Chondrocyte (in vitro differentiated cells): ENCODE data around the gene RIMBP2. TPM values are rescaled to one million over a fixed set of nuclear protein-coding genes. Genes with fewer than 3 reads are reported as not detected.

ENCODE experiments used
- DNase-seq: peaks from one replicate; pipeline ENCODE4 v3.0.0; 2021; ENCODE audit warnings: mixed read lengths, low spot score
- H3K27ac Mint-ChIP-seq: one replicate; pipeline ENCODE4 v1.8.0; 2021; ENCODE audit warnings: mild to moderate bottlenecking, moderate library complexity, mixed read lengths; ENCODE audit not compliant: unreplicated experiment
- H3K27me3 Mint-ChIP-seq: 2 replicates; pipeline ENCODE4 v1.8.0; 2021; ENCODE audit warnings: low read depth, mixed read lengths
- H3K36me3 Mint-ChIP-seq: 2 replicates; pipeline ENCODE4 v1.8.0; 2021; ENCODE audit warnings: low read depth, mixed read lengths
- H3K4me1 Mint-ChIP-seq: 2 replicates; pipeline ENCODE4 v1.8.0; 2021; ENCODE audit warnings: low read depth, mild to moderate bottlenecking, mixed read lengths
- H3K4me3 Mint-ChIP-seq: one replicate; pipeline ENCODE4 v1.8.0; 2021; ENCODE audit warnings: mild to moderate bottlenecking, moderate library complexity, mixed read lengths; ENCODE audit not compliant: unreplicated experiment
- H3K9me3 Mint-ChIP-seq: 2 replicates; pipeline ENCODE4 v1.8.0; 2021; ENCODE audit warnings: low read depth, mixed read lengths
- total RNA-seq: library from RNA; stranded (reverse); gene quantifications from 3 replicates; pipeline ENCODE4 v1.2.1, GENCODE V29; 2021
- TF ChIP-seq, protein P1 (sequence below): fragments of 200-600 bp; sonication (generic); IDR thresholded peaks from 2 replicates; pipeline ENCODE4 v1.5.0; 2021; ENCODE audit warnings: antibody characterized with exemption, mild to moderate bottlenecking, moderate library complexity

Gene RIMBP2
- total RNA-seq, 1 donor from 2014 or later = 0.30 TPM

- Mint-ChIP-seq H3K4me1 (no peaks in the 10 kb centered on the region), H3K9me3 (peaks cover 28% of the 10 kb centered on the region), H3K27ac (no peak overlapping the region), H3K36me3 (no peaks in the 10 kb centered on the region), H3K27me3 (no peaks in the 10 kb centered on the region), H3K4me3 (no peak overlapping the region)
- TF ChIP-seq, protein P1, sequence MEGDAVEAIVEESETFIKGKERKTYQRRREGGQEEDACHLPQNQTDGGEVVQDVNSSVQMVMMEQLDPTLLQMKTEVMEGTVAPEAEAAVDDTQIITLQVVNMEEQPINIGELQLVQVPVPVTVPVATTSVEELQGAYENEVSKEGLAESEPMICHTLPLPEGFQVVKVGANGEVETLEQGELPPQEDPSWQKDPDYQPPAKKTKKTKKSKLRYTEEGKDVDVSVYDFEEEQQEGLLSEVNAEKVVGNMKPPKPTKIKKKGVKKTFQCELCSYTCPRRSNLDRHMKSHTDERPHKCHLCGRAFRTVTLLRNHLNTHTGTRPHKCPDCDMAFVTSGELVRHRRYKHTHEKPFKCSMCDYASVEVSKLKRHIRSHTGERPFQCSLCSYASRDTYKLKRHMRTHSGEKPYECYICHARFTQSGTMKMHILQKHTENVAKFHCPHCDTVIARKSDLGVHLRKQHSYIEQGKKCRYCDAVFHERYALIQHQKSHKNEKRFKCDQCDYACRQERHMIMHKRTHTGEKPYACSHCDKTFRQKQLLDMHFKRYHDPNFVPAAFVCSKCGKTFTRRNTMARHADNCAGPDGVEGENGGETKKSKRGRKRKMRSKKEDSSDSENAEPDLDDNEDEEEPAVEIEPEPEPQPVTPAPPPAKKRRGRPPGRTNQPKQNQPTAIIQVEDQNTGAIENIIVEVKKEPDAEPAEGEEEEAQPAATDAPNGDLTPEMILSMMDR = no peak
- DNase-seq = peak; percentile 90
Measured at GRCh38 chr12:130436741-130437501, 279.2 kb downstream of the RIMBP2 start.

DNA sequence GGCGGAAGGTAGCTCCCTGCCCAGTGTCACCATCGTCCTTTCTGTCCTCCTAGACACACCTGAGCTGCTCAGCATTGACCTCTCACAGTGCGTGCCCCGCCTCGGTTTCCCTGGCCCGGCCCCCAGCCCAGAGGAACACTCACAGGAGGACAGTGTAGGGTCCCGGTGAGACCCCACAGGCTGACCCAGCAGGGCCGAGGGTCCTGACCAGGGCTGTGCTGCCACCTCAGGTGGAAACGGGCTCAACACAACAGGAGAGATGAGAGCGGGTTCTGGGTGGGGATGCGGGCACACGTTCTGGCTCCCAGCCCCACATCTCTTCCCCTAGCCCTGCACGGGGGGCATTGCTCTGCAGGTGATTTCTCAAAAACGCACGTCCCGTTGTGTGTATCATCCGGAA lies 280.3 kb downstream of the RIMBP2 start:
- no peaks in the 10 kb centered on the region for H3K36me3 Mint-ChIP-seq
- no peak overlapping the region for H3K4me3 Mint-ChIP-seq
- no peaks in the 10 kb centered on the region for H3K27me3 Mint-ChIP-seq
- DNase-seq = peak; percentile 74
- no peaks in the 10 kb centered on the region for H3K4me1 Mint-ChIP-seq
- H3K27ac Mint-ChIP-seq = no peak overlapping the region
- H3K9me3 Mint-ChIP-seq = peaks cover 28% of the 10 kb centered on the region
- TF ChIP-seq, protein P1 = no peak

DNA sequence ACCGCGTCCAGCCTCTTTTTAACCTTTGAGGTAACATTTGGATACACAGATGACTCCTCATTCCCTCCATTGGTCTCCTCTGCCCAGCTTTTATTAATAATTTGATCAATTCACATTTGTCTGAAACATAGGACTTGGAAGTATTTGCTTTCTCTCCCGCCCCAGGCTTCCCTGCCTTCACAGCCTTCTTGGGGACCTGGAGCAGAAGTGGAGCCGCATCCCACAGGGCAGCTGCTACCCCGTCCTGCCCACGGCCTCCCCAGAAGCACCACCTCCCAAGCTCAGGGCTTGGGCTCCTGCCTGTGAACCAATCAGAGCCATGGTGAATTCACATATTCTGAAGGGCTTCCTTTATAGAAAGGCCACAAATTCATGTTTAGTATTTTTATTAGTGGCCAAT lies 280.8 kb downstream of the RIMBP2 start:
- H3K9me3 Mint-ChIP-seq = peaks cover 23% of the 10 kb centered on the region
- H3K27ac Mint-ChIP-seq = no peak overlapping the region
- DNase-seq = peak; percentile 40
- H3K36me3 Mint-ChIP-seq = no peaks in the 10 kb centered on the region
- TF ChIP-seq, protein P1 = no peak
- no peaks in the 10 kb centered on the region for H3K4me1 Mint-ChIP-seq
- H3K27me3 Mint-ChIP-seq = no peaks in the 10 kb centered on the region
- no peak overlapping the region for H3K4me3 Mint-ChIP-seq

DNA sequence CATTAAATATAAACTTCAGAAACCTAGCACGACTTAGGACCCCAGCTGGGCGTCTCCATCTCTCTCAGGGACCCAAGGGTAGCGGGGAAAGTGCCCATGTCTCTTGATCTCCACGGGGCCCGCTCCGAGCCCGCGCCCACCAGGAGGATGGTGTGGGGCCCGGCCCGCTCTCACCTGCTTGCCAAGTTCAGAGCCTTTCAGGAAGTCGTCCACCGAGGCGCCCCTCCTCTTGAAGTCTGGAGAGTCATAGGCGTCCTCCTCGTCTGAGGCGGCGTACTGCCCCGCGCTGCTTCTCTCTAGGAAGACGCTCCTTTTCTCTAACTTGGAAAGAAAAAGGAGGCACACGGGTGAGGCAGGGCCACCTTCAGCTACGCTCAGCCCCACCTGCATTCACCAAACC lies 281.5 kb downstream of the RIMBP2 start:
- H3K4me3 Mint-ChIP-seq = no peak overlapping the region
- peak; percentile 83 for DNase-seq
- no peaks in the 10 kb centered on the region for H3K27me3 Mint-ChIP-seq
- TF ChIP-seq, protein P1 = no peak
- no peaks in the 10 kb centered on the region for H3K36me3 Mint-ChIP-seq
- H3K27ac Mint-ChIP-seq = no peak overlapping the region
- peaks cover 21% of the 10 kb centered on the region for H3K9me3 Mint-ChIP-seq
- no peaks in the 10 kb centered on the region for H3K4me1 Mint-ChIP-seq

GRCh38 chr12:130433834-130434233 lies 282.3 kb downstream of the RIMBP2 start:
- TF ChIP-seq, protein P1 = no peak
- H3K27me3 Mint-ChIP-seq = no peaks in the 10 kb centered on the region
- no peaks in the 10 kb centered on the region for H3K4me1 Mint-ChIP-seq
- no peak overlapping the region for H3K27ac Mint-ChIP-seq
- DNase-seq = peak; percentile 46
- peaks cover 18% of the 10 kb centered on the region for H3K9me3 Mint-ChIP-seq
- H3K36me3 Mint-ChIP-seq = no peaks in the 10 kb centered on the region
- no peak overlapping the region for H3K4me3 Mint-ChIP-seq
